ENCODE results near the gene FLNB. TPM values are rescaled to one million over a fixed set of nuclear protein-coding genes. Genes with fewer than 3 reads are reported as not detected.

FLNB gene
- total RNA-seq, 1 experiment from 2014 or later, result 41.2 TPM

GRCh38 chr3:58072763-58073130, 64.5 kb downstream of the FLNB start:
- Histone ChIP-seq H3K27me3 (replicated peaks; ENCODE audit: insufficient read depth, low read depth, low read length, poor library complexity) (no peaks in the 10 kb centered on the region), H3K36me3 (ENCODE audit: insufficient read depth, low read length, poor library complexity, severe bottlenecking) (no peaks in the 10 kb centered on the region), H3K4me1 (ENCODE audit: insufficient read depth, low read length, poor library complexity, severe bottlenecking) (no peaks in the 10 kb centered on the region), H3K9me3 (ENCODE audit: low read depth, low read length, poor library complexity, severe bottlenecking) (no peaks in the 10 kb centered on the region), H3K27ac (ENCODE audit: low read depth, low read length, poor library complexity, severe bottlenecking) (no peak overlapping the region), H3K4me3 (ENCODE audit: low read depth, low read length, poor library complexity, severe bottlenecking) (no peak overlapping the region)
- TF ChIP-seq CTCF (conservative IDR thresholded peaks at IDR 0.05; ENCODE audit: low read depth, low read length) (no peak), EZH2 (IDR thresholded peaks at IDR 0.05; ENCODE audit: borderline replicate concordance, low read depth, low read length, poor library complexity, severe bottlenecking) (no peak)
- POLR2A ChIA-PET (ENCODE audit: low non-redundant PET), result no interaction called here
- CTCF ChIA-PET, result no interaction called here
- no peak for DNase-seq (ENCODE audit: low spot score)
- intact Hi-C loops (cut with micrococcal nuclease; ENCODE audit: unreplicated experiment), result no loop called here
- BruUV-seq (replicated peaks), result no TSS peak

GRCh38 chr3:58073301-58074108, 65.3 kb downstream of the FLNB start:
- no peak for DNase-seq (ENCODE audit: low spot score)
- no peak for TF ChIP-seq EZH2 (IDR thresholded peaks at IDR 0.05; ENCODE audit: borderline replicate concordance, low read depth, low read length, poor library complexity, severe bottlenecking)
- no peak for TF ChIP-seq CTCF (conservative IDR thresholded peaks at IDR 0.05; ENCODE audit: low read depth, low read length)
- Histone ChIP-seq H3K4me3 (ENCODE audit: low read depth, low read length, poor library complexity, severe bottlenecking) (no peak overlapping the region), H3K4me1 (ENCODE audit: insufficient read depth, low read length, poor library complexity, severe bottlenecking) (no peaks in the 10 kb centered on the region), H3K27me3 (replicated peaks; ENCODE audit: insufficient read depth, low read depth, low read length, poor library complexity) (no peaks in the 10 kb centered on the region), H3K27ac (ENCODE audit: low read depth, low read length, poor library complexity, severe bottlenecking) (no peak overlapping the region), H3K9me3 (ENCODE audit: low read depth, low read length, poor library complexity, severe bottlenecking) (no peaks in the 10 kb centered on the region), H3K36me3 (ENCODE audit: insufficient read depth, low read length, poor library complexity, severe bottlenecking) (no peaks in the 10 kb centered on the region)
- no TSS peak for BruUV-seq (replicated peaks)
- CTCF ChIA-PET, result no interaction called here
- POLR2A ChIA-PET (ENCODE audit: low non-redundant PET), result no interaction called here
- intact Hi-C loops (cut with micrococcal nuclease; ENCODE audit: unreplicated experiment), result no loop called here

GRCh38 chr3:58074116-58074715, 66.0 kb downstream of the FLNB start:
- Histone ChIP-seq H3K27me3 (replicated peaks; ENCODE audit: insufficient read depth, low read depth, low read length, poor library complexity) (no peaks in the 10 kb centered on the region), H3K4me3 (ENCODE audit: low read depth, low read length, poor library complexity, severe bottlenecking) (no peak overlapping the region), H3K27ac (ENCODE audit: low read depth, low read length, poor library complexity, severe bottlenecking) (no peak overlapping the region), H3K36me3 (ENCODE audit: insufficient read depth, low read length, poor library complexity, severe bottlenecking) (no peaks in the 10 kb centered on the region), H3K4me1 (ENCODE audit: insufficient read depth, low read length, poor library complexity, severe bottlenecking) (no peaks in the 10 kb centered on the region), H3K9me3 (ENCODE audit: low read depth, low read length, poor library complexity, severe bottlenecking) (no peaks in the 10 kb centered on the region)
- ChIA-PET CTCF (no interaction called here), POLR2A (ENCODE audit: low non-redundant PET) (no interaction called here)
- no peak for TF ChIP-seq CTCF (conservative IDR thresholded peaks at IDR 0.05; ENCODE audit: low read depth, low read length)
- no peak for TF ChIP-seq EZH2 (IDR thresholded peaks at IDR 0.05; ENCODE audit: borderline replicate concordance, low read depth, low read length, poor library complexity, severe bottlenecking)
- DNase-seq (ENCODE audit: low spot score), result no peak
- BruUV-seq (replicated peaks), result no TSS peak
- intact Hi-C loops (cut with micrococcal nuclease; ENCODE audit: unreplicated experiment), result no loop called here

Measured in A673 (cell line).